ENCODE results near the gene NCOA1. TPM values are rescaled to one million over a fixed set of nuclear protein-coding genes. Genes with fewer than 3 reads are reported as not detected.

NCOA1 gene
- total RNA-seq, 1 donor from 2014 or later = 11.0 TPM

GRCh38 chr2:24494410-24494809 is 3.4 kb downstream of the NCOA1 start:
- DNase-seq (ENCODE audit: low read depth) = no peak

GRCh38 chr2:24495451-24495850 is 4.4 kb downstream of the NCOA1 start:
- no peak overlapping the region for H3K4me3 ChIP-seq (ENCODE audit: low read depth, low read length)
- TF ChIP-seq CTCF (conservative IDR thresholded peaks at IDR 0.05; ENCODE audit: low read depth, low read length) = no peak
- no peak for DNase-seq (ENCODE audit: low read depth)

More at GRCh38 chr2:24494410-24494809, 3.4 kb downstream of the NCOA1 start:
- no peak overlapping the region for H3K4me3 ChIP-seq (ENCODE audit: low read depth, low read length)
- no peak for TF ChIP-seq CTCF (conservative IDR thresholded peaks at IDR 0.05; ENCODE audit: low read depth, low read length)

- TF ChIP-seq CTCF (conservative IDR thresholded peaks at IDR 0.05; ENCODE audit: low read depth, low read length) = no peak
- no peak for DNase-seq (ENCODE audit: low read depth)
- no peak overlapping the region for H3K4me3 ChIP-seq (ENCODE audit: low read depth, low read length)
Measured at GRCh38 chr2:24496959-24497358, 5.9 kb downstream of the NCOA1 start.

- H3K4me3 ChIP-seq (ENCODE audit: low read depth, low read length) = no peak overlapping the region
- TF ChIP-seq CTCF (conservative IDR thresholded peaks at IDR 0.05; ENCODE audit: low read depth, low read length) = no peak
- no peak for DNase-seq (ENCODE audit: low read depth)
Measured at GRCh38 chr2:24497685-24498084, 6.6 kb downstream of the NCOA1 start.

- no peak for DNase-seq (ENCODE audit: low read depth)
- H3K4me3 ChIP-seq (ENCODE audit: low read depth, low read length) = no peak overlapping the region
- no peak for TF ChIP-seq CTCF (conservative IDR thresholded peaks at IDR 0.05; ENCODE audit: low read depth, low read length)
Measured at GRCh38 chr2:24498121-24498520, 7.1 kb downstream of the NCOA1 start.

GRCh38 chr2:24501813-24502212 is 10.8 kb downstream of the NCOA1 start:
- no peak for TF ChIP-seq CTCF (conservative IDR thresholded peaks at IDR 0.05; ENCODE audit: low read depth, low read length)
- no peak overlapping the region for H3K4me3 ChIP-seq (ENCODE audit: low read depth, low read length)
- no peak for DNase-seq (ENCODE audit: low read depth)

GRCh38 chr2:24505534-24506275 is 14.7 kb downstream of the NCOA1 start:
- no peak for TF ChIP-seq CTCF (conservative IDR thresholded peaks at IDR 0.05; ENCODE audit: low read depth, low read length)
- no peak overlapping the region for H3K4me3 ChIP-seq (ENCODE audit: low read depth, low read length)
- DNase-seq (ENCODE audit: low read depth) = no peak

Measured in epithelial cell of proximal tubule (primary cell).